ENCODE results near the gene AP2S1. TPM values are rescaled to one million over a fixed set of nuclear protein-coding genes. Genes with fewer than 3 reads are reported as not detected.

The AP2S1 gene
- total and polyA plus RNA-seq, 4 donors, result 73.0 to 191 (median 156) TPM

- ATAC-seq (ENCODE audit: insufficient read depth, low FRiP score), result no peak
- H3K9me3 ChIP-seq (ENCODE audit: control insufficient read depth in 4 of 4, insufficient read depth in 3 of 4, low read length in 3 of 4), result no peaks in the 10 kb centered on the region
- WGBS, 2 donors, result 86 to 87% methylated on average over 5 of the region's 5 CpGs
Measured at GRCh38 chr19:46828484-46828883, 22.2 kb downstream of the AP2S1 start.

GRCh38 chr19:46825731-46826055 lies 25.0 kb downstream of the AP2S1 start:
- Histone ChIP-seq H3K27ac (ENCODE audit: low read depth in 1 of 2, low read length in 1 of 2) (no peak overlapping the region), H3K9me3 (ENCODE audit: control insufficient read depth in 4 of 4, insufficient read depth in 3 of 4, low read length in 3 of 4) (no peaks in the 10 kb centered on the region), H3K4me1 (ENCODE audit: control insufficient read depth in 5 of 5, insufficient read depth in 5 of 5, low read length in 5 of 5) (peaks cover 0 to 10% (median 0%) of the 10 kb centered on the region in 5 donors), H3K27me3 (ENCODE audit: control insufficient read depth in 3 of 3, insufficient read depth in 3 of 3, low read length in 2 of 3) (no peaks in the 10 kb centered on the region), H3K9ac (ENCODE audit: insufficient read depth in 1 of 2, low read length in 2 of 2) (no peak overlapping the region), H3K4me3 (no peak overlapping the region), H3K36me3 (ENCODE audit: control insufficient read depth in 4 of 4, insufficient read depth in 4 of 4, low read length in 4 of 4) (no peaks in the 10 kb centered on the region)
- DNase-seq, result no peak
- TF ChIP-seq, protein P1, sequence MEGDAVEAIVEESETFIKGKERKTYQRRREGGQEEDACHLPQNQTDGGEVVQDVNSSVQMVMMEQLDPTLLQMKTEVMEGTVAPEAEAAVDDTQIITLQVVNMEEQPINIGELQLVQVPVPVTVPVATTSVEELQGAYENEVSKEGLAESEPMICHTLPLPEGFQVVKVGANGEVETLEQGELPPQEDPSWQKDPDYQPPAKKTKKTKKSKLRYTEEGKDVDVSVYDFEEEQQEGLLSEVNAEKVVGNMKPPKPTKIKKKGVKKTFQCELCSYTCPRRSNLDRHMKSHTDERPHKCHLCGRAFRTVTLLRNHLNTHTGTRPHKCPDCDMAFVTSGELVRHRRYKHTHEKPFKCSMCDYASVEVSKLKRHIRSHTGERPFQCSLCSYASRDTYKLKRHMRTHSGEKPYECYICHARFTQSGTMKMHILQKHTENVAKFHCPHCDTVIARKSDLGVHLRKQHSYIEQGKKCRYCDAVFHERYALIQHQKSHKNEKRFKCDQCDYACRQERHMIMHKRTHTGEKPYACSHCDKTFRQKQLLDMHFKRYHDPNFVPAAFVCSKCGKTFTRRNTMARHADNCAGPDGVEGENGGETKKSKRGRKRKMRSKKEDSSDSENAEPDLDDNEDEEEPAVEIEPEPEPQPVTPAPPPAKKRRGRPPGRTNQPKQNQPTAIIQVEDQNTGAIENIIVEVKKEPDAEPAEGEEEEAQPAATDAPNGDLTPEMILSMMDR (IDR thresholded peaks at IDR 0.05; ENCODE audit: control extremely low read depth, extremely low read depth), result no peak
- 86 to 89% methylated on average over 5 of the region's 5 CpGs for WGBS, 2 donors
- ATAC-seq (ENCODE audit: insufficient read depth, low FRiP score), result no peak

More at GRCh38 chr19:46828484-46828883, 22.2 kb downstream of the AP2S1 start:
- TF ChIP-seq, protein P1 (IDR thresholded peaks at IDR 0.05; ENCODE audit: control extremely low read depth, extremely low read depth), result no peak
- no peaks in the 10 kb centered on the region for H3K27me3 ChIP-seq (ENCODE audit: control insufficient read depth in 3 of 3, insufficient read depth in 3 of 3, low read length in 2 of 3)
- H3K36me3 ChIP-seq (ENCODE audit: control insufficient read depth in 4 of 4, insufficient read depth in 4 of 4, low read length in 4 of 4), result no peaks in the 10 kb centered on the region
- H3K9ac ChIP-seq (ENCODE audit: insufficient read depth in 1 of 2, low read length in 2 of 2), result no peak overlapping the region
- H3K27ac ChIP-seq (ENCODE audit: low read depth in 1 of 2, low read length in 1 of 2), result no peak overlapping the region
- DNase-seq, result no peak
- no peak overlapping the region for H3K4me3 ChIP-seq
- H3K4me1 ChIP-seq (ENCODE audit: control insufficient read depth in 5 of 5, insufficient read depth in 5 of 5, low read length in 5 of 5), result peaks cover 0 to 3% (median 0%) of the 10 kb centered on the region in 5 donors

DNA sequence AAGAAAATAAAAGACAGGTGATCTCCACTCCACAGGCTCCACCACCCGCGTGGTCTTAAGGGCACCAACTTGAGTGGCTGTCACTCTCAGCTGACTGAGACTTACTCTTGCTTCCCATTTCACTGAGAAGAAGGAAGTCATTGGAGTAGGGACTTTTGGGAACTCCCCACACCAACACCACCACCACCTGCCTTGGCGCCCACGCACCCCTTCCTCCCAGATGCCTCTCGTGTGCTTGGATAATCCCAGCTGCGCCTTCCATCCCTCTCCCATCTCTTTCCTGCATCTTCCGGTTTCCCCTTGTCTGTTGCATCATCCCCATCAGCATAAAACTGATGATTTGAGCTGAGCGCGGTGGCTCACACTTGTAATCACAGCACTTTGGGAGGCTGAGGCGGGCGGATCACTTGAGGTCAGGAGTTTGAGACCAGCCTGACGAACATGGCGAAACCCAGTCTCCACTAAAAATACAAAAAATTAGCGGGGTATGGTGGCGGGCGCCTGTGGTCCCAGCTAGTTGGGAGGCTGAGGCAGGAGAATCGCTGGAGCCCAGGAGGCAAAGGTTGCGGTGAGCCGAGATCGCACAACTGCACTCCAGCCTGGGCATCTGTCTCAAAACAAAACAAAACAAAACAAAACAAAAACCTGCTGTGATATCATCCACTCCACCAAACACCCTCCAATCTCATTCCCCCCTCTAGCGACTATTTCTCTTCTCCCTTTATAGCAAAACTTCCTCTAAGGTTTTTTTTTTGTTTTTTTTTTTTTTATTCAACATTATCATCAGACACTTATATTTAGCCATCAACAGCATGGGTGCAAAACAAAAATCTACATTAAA lies 25.5 kb downstream of the AP2S1 start:
- H3K36me3 ChIP-seq (ENCODE audit: control insufficient read depth in 4 of 4, insufficient read depth in 4 of 4, low read length in 4 of 4), result no peaks in the 10 kb centered on the region
- H3K27ac ChIP-seq (ENCODE audit: low read depth in 1 of 2, low read length in 1 of 2), result no peak overlapping the region
- H3K9me3 ChIP-seq (ENCODE audit: control insufficient read depth in 4 of 4, insufficient read depth in 3 of 4, low read length in 3 of 4), result no peaks in the 10 kb centered on the region
- H3K27me3 ChIP-seq (ENCODE audit: control insufficient read depth in 3 of 3, insufficient read depth in 3 of 3, low read length in 2 of 3), result no peaks in the 10 kb centered on the region
- WGBS, 2 donors, result 72 to 75% methylated on average over 21 of the region's 21 CpGs
- ATAC-seq (ENCODE audit: insufficient read depth, low FRiP score) (no peak), DNase-seq (no peak)
- no peak overlapping the region for H3K9ac ChIP-seq (ENCODE audit: insufficient read depth in 1 of 2, low read length in 2 of 2)
- H3K4me1 ChIP-seq (ENCODE audit: control insufficient read depth in 5 of 5, insufficient read depth in 5 of 5, low read length in 5 of 5), result peaks cover 0 to 10% (median 0%) of the 10 kb centered on the region in 5 donors
- no peak overlapping the region for H3K4me3 ChIP-seq
- TF ChIP-seq, protein P1 (IDR thresholded peaks at IDR 0.05; ENCODE audit: control extremely low read depth, extremely low read depth), result no peak
